ENCODE results near the gene ZFHX3.

DNA sequence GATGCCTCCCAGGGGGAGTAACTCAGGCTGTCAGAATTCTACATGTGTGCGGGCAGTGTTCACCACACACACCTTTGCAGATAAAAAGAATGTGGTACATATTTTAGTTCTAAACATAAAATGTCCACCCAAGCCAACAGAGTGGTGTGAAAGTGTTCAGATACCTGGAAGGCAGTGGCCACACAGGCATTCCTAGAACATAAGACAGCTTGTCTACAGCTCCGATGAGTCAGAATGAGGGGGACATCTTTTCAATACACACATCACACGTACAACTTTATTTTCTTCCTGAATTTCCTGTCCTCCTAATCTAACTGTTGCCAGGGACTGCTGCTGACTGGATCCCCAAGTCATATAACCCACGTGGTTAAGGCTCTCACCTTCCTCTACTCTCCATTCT, 142.3 kb downstream of the ZFHX3 start:
- TF ChIP-seq SUZ12 (IDR thresholded peaks at IDR 0.05): no peak
- TF ChIP-seq ELF4 (IDR thresholded peaks at IDR 0.05): no peak
- TF ChIP-seq HDGF (IDR thresholded peaks at IDR 0.05; ENCODE audit: borderline replicate concordance): no peak
- no peak for TF ChIP-seq TARDBP (IDR thresholded peaks at IDR 0.05)
- TF ChIP-seq BHLHE40 (IDR thresholded peaks at IDR 0.05; ENCODE audit: borderline replicate concordance): no peak
